22Rv1 (cell line): ENCODE measurements around the gene SPC24.

Experiments
- CTCF ChIP-seq: fragments of 450-650 bp; IDR thresholded peaks from 2 replicates; pipeline ENCODE4 v1.5.1; 2017; ENCODE audit warnings: mild to moderate bottlenecking
- ZFX ChIP-seq: fragments of 450-650 bp; IDR thresholded peaks from 2 replicates; pipeline ENCODE4 v1.6.1; 2017; ENCODE audit warnings: antibody characterized with exemption, borderline replicate concordance

- no peak for TF ChIP-seq CTCF
- no peak for TF ChIP-seq ZFX
These were observed 10.1 kb downstream of the SPC24 start for GRCh38 chr19:11145536-11145924.
